WTC11 (cell line): ENCODE data around the gene SMYD3. TPM values are rescaled to one million over a fixed set of nuclear protein-coding genes. Genes with fewer than 3 reads are reported as not detected.

ENCODE experiments used
- ATAC-seq: fragments of 200-7000 bp; cut with Tn5 transposase; 2 replicates; pipeline ENCODE4 v1.10.0; 2021; ENCODE audit warnings: mild to moderate bottlenecking, moderate library complexity
- CTCF ChIA-PET: fragments of 300-600 bp; sonication (Branson Sonifier 250); formaldehyde crosslinking; loops from one replicate; lab custom pipeline; 2021; ENCODE audit warnings: antibody characterized with exemption; lab: Charles Lee
- POLR2A ChIA-PET: fragments of 350-600 bp; sonication (Branson Sonifier 250); formaldehyde crosslinking; loops from one replicate; lab custom pipeline; 2021; ENCODE audit warnings: antibody characterized with exemption; lab: Charles Lee
- DNase-seq: peaks from one replicate; pipeline ENCODE4 v3.0.0; 2021; ENCODE audit warnings: low spot score
- H3K27ac Mint-ChIP-seq: 2 replicates; pipeline ENCODE4 v1.8.0; 2021; ENCODE audit warnings: mixed read lengths
- H3K27me3 Mint-ChIP-seq: 2 replicates; pipeline ENCODE4 v1.8.0; 2021; ENCODE audit warnings: low read depth, mild to moderate bottlenecking, moderate library complexity, mixed read lengths
- H3K36me3 Mint-ChIP-seq: 2 replicates; pipeline ENCODE4 v1.8.0; 2021; ENCODE audit warnings: mixed read lengths
- H3K4me1 Mint-ChIP-seq: 2 replicates; pipeline ENCODE4 v1.8.0; 2022; ENCODE audit warnings: mixed read lengths
- H3K4me3 Mint-ChIP-seq: 2 replicates; pipeline ENCODE4 v1.8.0; 2021; ENCODE audit warnings: mild to moderate bottlenecking, moderate library complexity, mixed read lengths
- H3K9me3 Mint-ChIP-seq: 2 replicates; pipeline ENCODE4 v1.8.0; 2021; ENCODE audit warnings: mixed read lengths
- CREM ChIP-seq: sonication (generic); formaldehyde crosslinking; IDR thresholded peaks from 2 replicates; pipeline ENCODE4 v1.8.1; 2022; ENCODE audit warnings: mild to moderate bottlenecking, missing genetic modification reagents, moderate library complexity
- E2F1 ChIP-seq: sonication (generic); formaldehyde crosslinking; IDR thresholded peaks from 2 replicates; pipeline ENCODE4 v1.8.0; 2022; ENCODE audit warnings: mild to moderate bottlenecking, missing genetic modification reagents
- ELF4 ChIP-seq: sonication (generic); formaldehyde crosslinking; IDR thresholded peaks from 2 replicates; pipeline ENCODE4 v1.8.1; 2022; ENCODE audit warnings: low read depth, mild to moderate bottlenecking, moderate library complexity, missing genetic modification reagents
- EMX1 ChIP-seq: fragments of 250-450 bp; sonication (Bioruptor Pico); IDR thresholded peaks from 2 replicates; pipeline ENCODE4 v1.8.0; 2021; ENCODE audit warnings: mild to moderate bottlenecking
- FOXK1 ChIP-seq: sonication (generic); formaldehyde crosslinking; IDR thresholded peaks from 2 replicates; pipeline ENCODE4 v1.8.0; 2022; ENCODE audit warnings: mild to moderate bottlenecking, moderate library complexity, missing genetic modification reagents
- GTF2I ChIP-seq: fragments of 250-450 bp; sonication (Bioruptor Pico); conservative IDR thresholded peaks from 2 replicates; pipeline ENCODE4 v1.4.0; 2021; ENCODE audit warnings: mild to moderate bottlenecking
- MXD4 ChIP-seq: fragments of 250-450 bp; sonication (Bioruptor Pico); IDR thresholded peaks from 2 replicates; pipeline ENCODE4 v1.8.0; 2021; ENCODE audit warnings: mild to moderate bottlenecking, moderate library complexity, borderline replicate concordance
- MYBL2 ChIP-seq: sonication (generic); formaldehyde crosslinking; IDR thresholded peaks from 2 replicates; pipeline ENCODE4 v1.8.1; 2023; ENCODE audit warnings: mild to moderate bottlenecking, moderate library complexity, missing genetic modification reagents
- NR1H2 ChIP-seq: sonication (generic); formaldehyde crosslinking; IDR thresholded peaks from 2 replicates; pipeline ENCODE4 v1.9.0; 2021; ENCODE audit warnings: mild to moderate bottlenecking, moderate library complexity, missing genetic modification reagents
- OVOL2 ChIP-seq: fragments of 250-450 bp; sonication (Bioruptor Pico); IDR thresholded peaks from 2 replicates; pipeline ENCODE4 v1.9.0; 2021; ENCODE audit warnings: mild to moderate bottlenecking, borderline replicate concordance
- PREB ChIP-seq: sonication (generic); formaldehyde crosslinking; IDR thresholded peaks from 2 replicates; pipeline ENCODE4 v1.8.1; 2022; ENCODE audit warnings: mild to moderate bottlenecking, missing genetic modification reagents, moderate library complexity, borderline replicate concordance
- PRRX2 ChIP-seq: fragments of 250-450 bp; sonication (Bioruptor Pico); IDR thresholded peaks from 2 replicates; pipeline ENCODE4 v1.8.0; 2021; ENCODE audit warnings: mild to moderate bottlenecking
- TP53 ChIP-seq: sonication (generic); formaldehyde crosslinking; IDR thresholded peaks from 2 replicates; pipeline ENCODE4 v1.8.1; 2023; ENCODE audit warnings: mild to moderate bottlenecking, missing genetic modification reagents
- USF1 ChIP-seq: sonication (generic); formaldehyde crosslinking; IDR thresholded peaks from 2 replicates; pipeline ENCODE4 v1.8.0; 2022; ENCODE audit warnings: mild to moderate bottlenecking, missing genetic modification reagents
- ZBTB21 ChIP-seq: sonication (generic); formaldehyde crosslinking; IDR thresholded peaks from 2 replicates; pipeline ENCODE4 v1.8.1; 2023; ENCODE audit warnings: mild to moderate bottlenecking, missing genetic modification reagents, borderline replicate concordance
- ZNF121 ChIP-seq: sonication (generic); formaldehyde crosslinking; IDR thresholded peaks from 2 replicates; pipeline ENCODE4 v1.8.0; 2023; ENCODE audit warnings: missing genetic modification reagents
- ZNF232 ChIP-seq: sonication (generic); formaldehyde crosslinking; IDR thresholded peaks from 2 replicates; pipeline ENCODE4 v1.8.0; 2022; ENCODE audit warnings: mild to moderate bottlenecking, missing genetic modification reagents
- ZNF317 ChIP-seq: sonication (generic); formaldehyde crosslinking; IDR thresholded peaks from 2 replicates; pipeline ENCODE4 v1.8.1; 2023; ENCODE audit warnings: low read depth, mild to moderate bottlenecking, moderate library complexity, missing genetic modification reagents, borderline replicate concordance
- total RNA-seq: library from RNA; stranded (reverse); gene quantifications from 3 replicates; pipeline ENCODE4 v1.2.3, GENCODE V29; 2021
- TF ChIP-seq, protein P1 (sequence below): sonication (generic); formaldehyde crosslinking; IDR thresholded peaks from 2 replicates; pipeline ENCODE4 v1.8.1; 2022; ENCODE audit warnings: missing genetic modification reagents, borderline replicate concordance
- TF ChIP-seq, protein P2 (sequence below): sonication (generic); formaldehyde crosslinking; IDR thresholded peaks from 2 replicates; pipeline ENCODE4 v1.8.0; 2023; ENCODE audit warnings: missing genetic modification reagents, mild to moderate bottlenecking, borderline replicate concordance

Gene SMYD3
- total RNA-seq, 1 experiment from 2014 or later, result 21.4 TPM

DNA sequence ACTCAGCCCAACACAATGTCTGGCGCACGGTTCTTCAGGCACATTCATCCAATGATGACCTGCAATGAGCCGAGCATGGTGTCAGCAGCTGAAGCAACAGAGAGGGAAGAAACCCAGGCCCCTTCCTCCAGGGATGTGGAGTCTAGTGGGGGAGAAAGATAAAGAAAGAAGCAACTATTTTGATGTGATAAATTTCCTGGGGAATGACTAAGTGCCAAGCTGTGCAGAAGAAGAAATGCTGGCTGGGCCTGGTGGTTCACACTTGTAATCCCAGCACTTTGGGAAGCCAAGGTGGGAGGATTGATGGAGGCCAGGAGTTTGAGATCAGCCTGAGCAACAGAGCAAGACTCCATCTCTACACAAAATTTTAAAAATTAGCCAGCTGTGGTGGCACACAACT lies 790.5 kb downstream of the SMYD3 start:
- no peak overlapping the region for H3K4me3 Mint-ChIP-seq
- POLR2A ChIA-PET, result no interaction called here
- DNase-seq, result no peak

More for the DNA sequence above, 790.5 kb downstream of the SMYD3 start:
- CTCF ChIA-PET, result no interaction called here
- H3K36me3 Mint-ChIP-seq, result no peaks in the 10 kb centered on the region
- H3K27ac Mint-ChIP-seq, result no peak overlapping the region
- H3K4me1 Mint-ChIP-seq, result peaks cover 8% of the 10 kb centered on the region
- TF ChIP-seq GTF2I (CRISPR knock-in tag), result no peak
- TF ChIP-seq ZNF232 (CRISPR knock-in tag), result no peak
- TF ChIP-seq, protein P1, sequence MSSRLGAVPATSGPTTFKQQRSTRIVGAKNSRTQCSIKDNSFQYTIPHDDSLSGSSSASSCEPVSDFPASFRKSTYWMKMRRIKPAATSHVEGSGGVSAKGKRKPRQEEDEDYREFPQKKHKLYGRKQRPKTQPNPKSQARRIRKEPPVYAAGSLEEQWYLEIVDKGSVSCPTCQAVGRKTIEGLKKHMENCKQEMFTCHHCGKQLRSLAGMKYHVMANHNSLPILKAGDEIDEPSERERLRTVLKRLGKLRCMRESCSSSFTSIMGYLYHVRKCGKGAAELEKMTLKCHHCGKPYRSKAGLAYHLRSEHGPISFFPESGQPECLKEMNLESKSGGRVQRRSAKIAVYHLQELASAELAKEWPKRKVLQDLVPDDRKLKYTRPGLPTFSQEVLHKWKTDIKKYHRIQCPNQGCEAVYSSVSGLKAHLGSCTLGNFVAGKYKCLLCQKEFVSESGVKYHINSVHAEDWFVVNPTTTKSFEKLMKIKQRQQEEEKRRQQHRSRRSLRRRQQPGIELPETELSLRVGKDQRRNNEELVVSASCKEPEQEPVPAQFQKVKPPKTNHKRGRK, result no peak
- no peak for TF ChIP-seq OVOL2
- TF ChIP-seq E2F1 (CRISPR knock-in tag), result no peak
- TF ChIP-seq ZNF121 (CRISPR knock-in tag), result no peak
- no peak for TF ChIP-seq NR1H2 (CRISPR knock-in tag)
- no peak for TF ChIP-seq MXD4 (CRISPR knock-in tag)
- TF ChIP-seq PRRX2 (CRISPR knock-in tag), result no peak
- no peak for TF ChIP-seq TP53 (CRISPR knock-in tag)
- TF ChIP-seq CREM (CRISPR knock-in tag), result no peak
- no peak for TF ChIP-seq ZBTB21
- no peak for TF ChIP-seq USF1 (CRISPR knock-in tag)
- TF ChIP-seq MYBL2, result no peak
- TF ChIP-seq, protein P2, sequence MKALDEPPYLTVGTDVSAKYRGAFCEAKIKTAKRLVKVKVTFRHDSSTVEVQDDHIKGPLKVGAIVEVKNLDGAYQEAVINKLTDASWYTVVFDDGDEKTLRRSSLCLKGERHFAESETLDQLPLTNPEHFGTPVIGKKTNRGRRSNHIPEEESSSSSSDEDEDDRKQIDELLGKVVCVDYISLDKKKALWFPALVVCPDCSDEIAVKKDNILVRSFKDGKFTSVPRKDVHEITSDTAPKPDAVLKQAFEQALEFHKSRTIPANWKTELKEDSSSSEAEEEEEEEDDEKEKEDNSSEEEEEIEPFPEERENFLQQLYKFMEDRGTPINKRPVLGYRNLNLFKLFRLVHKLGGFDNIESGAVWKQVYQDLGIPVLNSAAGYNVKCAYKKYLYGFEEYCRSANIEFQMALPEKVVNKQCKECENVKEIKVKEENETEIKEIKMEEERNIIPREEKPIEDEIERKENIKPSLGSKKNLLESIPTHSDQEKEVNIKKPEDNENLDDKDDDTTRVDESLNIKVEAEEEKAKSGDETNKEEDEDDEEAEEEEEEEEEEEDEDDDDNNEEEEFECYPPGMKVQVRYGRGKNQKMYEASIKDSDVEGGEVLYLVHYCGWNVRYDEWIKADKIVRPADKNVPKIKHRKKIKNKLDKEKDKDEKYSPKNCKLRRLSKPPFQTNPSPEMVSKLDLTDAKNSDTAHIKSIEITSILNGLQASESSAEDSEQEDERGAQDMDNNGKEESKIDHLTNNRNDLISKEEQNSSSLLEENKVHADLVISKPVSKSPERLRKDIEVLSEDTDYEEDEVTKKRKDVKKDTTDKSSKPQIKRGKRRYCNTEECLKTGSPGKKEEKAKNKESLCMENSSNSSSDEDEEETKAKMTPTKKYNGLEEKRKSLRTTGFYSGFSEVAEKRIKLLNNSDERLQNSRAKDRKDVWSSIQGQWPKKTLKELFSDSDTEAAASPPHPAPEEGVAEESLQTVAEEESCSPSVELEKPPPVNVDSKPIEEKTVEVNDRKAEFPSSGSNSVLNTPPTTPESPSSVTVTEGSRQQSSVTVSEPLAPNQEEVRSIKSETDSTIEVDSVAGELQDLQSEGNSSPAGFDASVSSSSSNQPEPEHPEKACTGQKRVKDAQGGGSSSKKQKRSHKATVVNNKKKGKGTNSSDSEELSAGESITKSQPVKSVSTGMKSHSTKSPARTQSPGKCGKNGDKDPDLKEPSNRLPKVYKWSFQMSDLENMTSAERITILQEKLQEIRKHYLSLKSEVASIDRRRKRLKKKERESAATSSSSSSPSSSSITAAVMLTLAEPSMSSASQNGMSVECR (CRISPR knock-in tag), result no peak
- no peak for TF ChIP-seq FOXK1
- TF ChIP-seq ZNF317 (CRISPR knock-in tag), result no peak
- TF ChIP-seq ELF4 (CRISPR knock-in tag), result no peak
- TF ChIP-seq PREB, result no peak
- TF ChIP-seq EMX1, result no peak
- no peak for ATAC-seq
- H3K9me3 Mint-ChIP-seq, result peaks cover 8% of the 10 kb centered on the region
- no peaks in the 10 kb centered on the region for H3K27me3 Mint-ChIP-seq
